AG04450 (cell line): ENCODE data around the gene TSPEAR. TPM values are rescaled to one million over a fixed set of nuclear protein-coding genes. Genes with fewer than 3 reads are reported as not detected.

Experiments used
- CTCF ChIA-PET: fragments of 300-600, 350-600 bp; formaldehyde crosslinking; extraction: SDS; loops from one replicate; lab custom pipeline; 2022; ENCODE audit warnings: antibody characterized with exemption, inconsistent platforms; lab: Charles Lee
- POLR2A ChIA-PET: fragments of 350-600 bp; formaldehyde crosslinking; extraction: SDS; loops from one replicate; lab custom pipeline; 2021; ENCODE audit warnings: antibody characterized with exemption, inconsistent platforms; lab: Yijun Ruan, JAX
- DNase-seq: peaks from one replicate; pipeline ENCODE4 v3.0.0-alpha.2; 2011; ENCODE audit warnings: low read depth, low spot score
- H3K27ac ChIP-seq: one replicate; pipeline ENCODE4 v1.5.1; 2012; ENCODE audit warnings: low read depth, low read length, control low read depth
- H3K27me3 ChIP-seq: one replicate; pipeline ENCODE4 v1.6.0; 2012; ENCODE audit warnings: low read length; ENCODE audit not compliant: control insufficient read depth, insufficient read depth
- H3K4me3 ChIP-seq: 2 replicates; pipeline ENCODE4 v1.5.1; 2011; ENCODE audit warnings: mild to moderate bottlenecking, low read depth, low read length, control low read depth
- H3K9me3 ChIP-seq: 2 replicates; pipeline ENCODE4 v1.5.1; 2012; ENCODE audit warnings: low read length; ENCODE audit not compliant: control insufficient read depth, insufficient read depth
- CTCF ChIP-seq: IDR thresholded peaks from 2 replicates; pipeline ENCODE4 v1.5.1; 2011; ENCODE audit warnings: low read depth, low read length, control low read depth, inconsistent platforms
- polyA plus RNA-seq: library from polyadenylated mRNA; depleted of rRNA; stranded (reverse); fragments of >200 nt; gene quantifications from 2 replicates; pipeline ENCODE4 v1.2.3, GENCODE V29; 2011

The TSPEAR gene
- polyA plus RNA-seq, 1 experiment, result not detected

- peaks cover 5% of the 10 kb centered on the region for H3K27me3 ChIP-seq
- TF ChIP-seq CTCF, result no peak
- no peak for DNase-seq
- POLR2A ChIA-PET, result no interaction called here
- H3K27ac ChIP-seq, result no peak overlapping the region
- CTCF ChIA-PET, result no interaction called here
- H3K4me3 ChIP-seq, result no peak overlapping the region
- H3K9me3 ChIP-seq, result no peaks in the 10 kb centered on the region
Measured at GRCh38 chr21:44556879-44557278, 154.5 kb downstream of the TSPEAR start.

- POLR2A ChIA-PET, result no interaction called here
- peaks cover 5% of the 10 kb centered on the region for H3K27me3 ChIP-seq
- no peak overlapping the region for H3K4me3 ChIP-seq
- no peak overlapping the region for H3K27ac ChIP-seq
- DNase-seq, result no peak
- TF ChIP-seq CTCF, result no peak
- CTCF ChIA-PET, result no interaction called here
- H3K9me3 ChIP-seq, result no peaks in the 10 kb centered on the region
Measured at GRCh38 chr21:44555200-44555875, 156.0 kb downstream of the TSPEAR start.

- CTCF ChIA-PET, result no interaction called here
- no peak overlapping the region for H3K27ac ChIP-seq
- peaks cover 8% of the 10 kb centered on the region for H3K27me3 ChIP-seq
- POLR2A ChIA-PET, result interaction anchor here (1.1 kb wide), 1 partner anchor 98 kb away, joined by 6 read pairs; the partner anchor contains the start of gene LRRC3
- no peak for DNase-seq
- H3K4me3 ChIP-seq, result no peak overlapping the region
- no peak for TF ChIP-seq CTCF
- no peaks in the 10 kb centered on the region; the same call in 1 of the 2 replicates for H3K9me3 ChIP-seq
Measured at GRCh38 chr21:44552681-44553080, 158.7 kb downstream of the TSPEAR start.

- TF ChIP-seq CTCF, result no peak
- ChIA-PET POLR2A (interaction anchor here (1.1 kb wide), 1 partner anchor 97 kb away, joined by 6 read pairs; the partner anchor contains the start of gene LRRC3), CTCF (no interaction called here)
- no peak overlapping the region for H3K27ac ChIP-seq
- H3K4me3 ChIP-seq, result no peak overlapping the region
- DNase-seq, result no peak
- H3K9me3 ChIP-seq, result no peaks in the 10 kb centered on the region; the same call in 1 of the 2 replicates
- peaks cover 8% of the 10 kb centered on the region for H3K27me3 ChIP-seq
Measured at GRCh38 chr21:44552136-44552535, 159.2 kb downstream of the TSPEAR start.

GRCh38 chr21:44551340-44551961, 159.9 kb downstream of the TSPEAR start, which contains the start of gene KRTAP10-2:
KRTAP10-2 (minus strand) TSS chr21:44551505; CDS start chr21:44551458, 47 bp downstream.
- H3K27me3 ChIP-seq, result peaks cover 5% of the 10 kb centered on the region
- ChIA-PET CTCF (no interaction called here), POLR2A (no interaction called here)
- no peaks in the 10 kb centered on the region; the same call in 1 of the 2 replicates for H3K9me3 ChIP-seq
- DNase-seq, result no peak
- no peak for TF ChIP-seq CTCF
- no peak within 1 kb of the TSS for H3K4me3 ChIP-seq
- no peak within 1 kb of the TSS for H3K27ac ChIP-seq
